GM21737 (cell line): Measurements from ENCODE around the gene NCF1.
A peak's percentile ranks its signal among the peaks of the same experiment; 100 is the strongest.
"Not testable (repeated sequence)": the region's sequence is repeated elsewhere in the genome, so short reads cannot be mapped to it uniquely, and the experiment has no call there.

Source experiments
- ATAC-seq: cut with Tn5 transposase; IDR thresholded peaks from one replicate; pipeline ENCODE4 v1.9.1; 2021; ENCODE audit warnings: mild to moderate bottlenecking, moderate library complexity; ENCODE audit not compliant: unreplicated experiment

Gene NCF1

GRCh38 chr7:74783595-74783994, 9.8 kb downstream of the NCF1 start:
- not testable (repeated sequence) for ATAC-seq

DNA sequence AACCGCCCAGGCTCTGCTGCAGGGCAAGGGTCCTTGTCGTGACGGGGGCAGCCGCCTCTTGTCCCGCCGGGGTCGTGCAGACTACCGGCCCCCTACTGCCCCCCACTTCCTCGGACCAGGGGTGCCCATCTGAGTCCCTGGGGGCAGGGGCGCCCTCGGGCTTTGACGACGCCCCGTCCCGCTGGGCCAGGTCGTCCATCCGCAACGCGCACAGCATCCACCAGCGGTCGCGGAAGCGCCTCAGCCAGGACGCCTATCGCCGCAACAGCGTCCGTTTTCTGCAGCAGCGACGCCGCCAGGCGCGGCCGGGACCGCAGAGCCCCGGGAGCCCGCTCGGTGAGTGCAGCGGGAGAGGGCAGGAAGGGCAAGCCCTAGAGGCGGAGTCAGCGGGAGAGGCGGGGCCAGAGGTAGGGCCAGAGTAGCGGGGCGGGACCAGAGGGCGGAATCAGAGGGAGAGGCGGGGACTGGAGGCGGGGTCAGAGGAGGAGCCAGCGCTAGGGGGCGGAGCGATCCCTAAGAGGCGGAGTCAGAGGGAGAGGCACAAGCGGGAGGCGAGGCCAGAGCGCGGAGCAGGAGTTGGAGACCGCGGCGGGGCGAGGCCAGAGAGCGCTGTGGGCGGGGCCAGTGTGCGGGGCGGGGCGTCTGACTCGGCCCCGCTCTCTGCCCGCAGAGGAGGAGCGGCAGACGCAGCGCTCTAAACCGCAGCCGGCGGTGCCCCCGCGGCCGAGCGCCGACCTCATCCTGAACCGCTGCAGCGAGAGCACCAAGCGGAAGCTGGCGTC, 14.7 kb downstream of the NCF1 start:
- peak; percentile 86 for ATAC-seq

DNA sequence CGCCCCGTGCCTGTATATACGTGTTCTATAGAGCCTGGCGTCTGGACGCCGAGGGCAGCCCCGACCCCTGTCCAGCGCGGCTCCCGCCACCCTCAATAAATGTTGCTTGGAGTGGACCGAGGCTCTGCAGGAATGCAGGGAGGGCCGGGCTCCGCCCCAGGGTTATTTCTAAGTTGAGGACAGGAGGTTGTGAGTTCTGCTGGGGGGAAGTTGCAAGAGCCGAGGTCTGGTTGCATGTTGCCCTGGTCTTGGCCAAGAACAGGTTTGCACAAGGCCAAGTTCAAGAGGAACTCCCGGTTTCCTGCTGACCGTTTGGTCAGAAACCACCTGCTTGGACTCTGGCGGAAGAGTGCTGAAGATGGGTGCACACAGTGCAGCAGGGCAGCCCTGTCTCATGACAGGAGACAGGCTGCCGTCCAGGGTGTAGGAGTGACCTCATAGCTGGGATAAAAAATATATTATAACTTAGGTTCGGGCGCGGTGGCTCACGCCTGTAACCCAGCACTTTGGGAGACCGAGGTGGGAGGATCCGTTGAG, 15.5 kb downstream of the NCF1 start:
- ATAC-seq = not testable (repeated sequence)

DNA sequence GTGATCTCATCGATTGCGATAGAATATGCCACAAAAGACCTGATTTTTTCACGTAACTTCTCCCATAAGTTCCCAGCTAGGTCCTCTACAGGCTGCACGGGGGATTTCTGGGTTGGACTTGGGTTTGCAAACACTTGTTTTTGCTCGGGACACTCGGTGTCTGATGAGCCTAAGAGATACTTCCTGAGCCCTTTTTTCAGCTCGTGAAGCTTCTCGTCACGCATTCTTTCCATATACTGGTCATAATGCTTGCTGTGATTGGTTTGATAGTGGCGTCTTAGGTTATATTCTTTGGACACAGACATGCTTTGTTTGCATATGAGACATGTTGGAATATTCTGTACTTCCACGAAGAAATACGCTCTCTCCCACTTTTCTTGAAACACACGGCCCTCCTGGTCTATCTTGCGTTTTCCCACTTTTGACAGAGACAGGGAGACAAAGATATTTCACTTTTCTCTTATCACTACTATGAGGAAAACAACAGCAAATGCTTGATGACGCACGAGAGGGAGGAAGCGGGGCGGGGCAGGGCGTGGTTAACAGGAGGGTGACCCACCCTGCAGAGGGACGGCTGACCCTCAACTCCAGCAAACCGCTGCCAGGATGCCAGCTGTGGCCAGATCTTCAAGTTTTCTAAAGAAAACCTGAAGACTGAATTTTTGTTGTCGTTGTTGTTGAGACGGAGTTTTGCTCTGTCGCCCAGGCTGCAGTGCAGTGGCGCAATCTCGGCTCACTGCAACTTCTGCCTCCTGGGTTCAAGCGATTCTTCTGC, 24.2 kb downstream of the NCF1 start:
- not testable (repeated sequence) for ATAC-seq

DNA sequence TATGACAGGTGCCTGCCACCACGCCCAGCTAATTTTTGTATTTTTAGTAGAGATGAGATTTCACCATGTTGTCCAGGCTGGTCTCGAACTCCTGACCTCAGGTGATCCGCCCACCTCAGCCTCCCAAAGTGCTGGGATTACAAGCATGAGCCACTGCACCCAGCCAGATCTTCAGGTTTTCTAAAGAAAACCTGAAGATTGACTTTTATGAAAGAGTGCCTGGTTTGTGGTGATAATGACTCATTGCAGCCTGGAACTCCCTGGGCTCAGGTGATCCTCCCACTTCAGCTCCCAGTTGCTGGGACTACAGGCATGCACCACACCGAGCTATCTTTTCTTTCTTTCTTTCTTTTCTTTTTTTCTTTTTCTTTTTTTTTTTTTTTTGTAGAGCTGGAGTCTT, 24.8 kb downstream of the NCF1 start:
- not testable (repeated sequence) for ATAC-seq

GRCh38 chr7:74815882-74816281, 42.1 kb downstream of the NCF1 start:
- ATAC-seq = not testable (repeated sequence)

GRCh38 chr7:74820146-74820805, 46.5 kb downstream of the NCF1 start:
- peak; percentile 77 for ATAC-seq

DNA sequence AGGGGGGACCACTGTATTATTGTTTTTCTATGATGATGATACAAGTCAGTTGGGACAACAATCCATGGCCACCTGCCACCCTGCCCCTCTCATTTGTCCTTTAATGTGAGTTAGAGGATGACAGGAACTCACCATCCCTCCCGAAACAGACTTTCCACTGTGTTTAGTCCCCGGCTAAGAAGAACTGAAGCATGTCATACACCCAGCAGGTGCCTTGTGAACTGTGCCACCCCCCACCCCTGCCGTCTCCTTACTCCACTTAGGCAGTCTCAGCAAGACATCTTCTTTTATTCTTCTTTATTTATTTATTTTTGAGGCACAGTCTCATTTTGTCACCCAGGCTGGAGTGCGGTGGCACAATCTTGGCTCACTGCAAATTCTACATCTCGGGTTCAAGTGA, 47.4 kb downstream of the NCF1 start:
- ATAC-seq = not testable (repeated sequence)

DNA sequence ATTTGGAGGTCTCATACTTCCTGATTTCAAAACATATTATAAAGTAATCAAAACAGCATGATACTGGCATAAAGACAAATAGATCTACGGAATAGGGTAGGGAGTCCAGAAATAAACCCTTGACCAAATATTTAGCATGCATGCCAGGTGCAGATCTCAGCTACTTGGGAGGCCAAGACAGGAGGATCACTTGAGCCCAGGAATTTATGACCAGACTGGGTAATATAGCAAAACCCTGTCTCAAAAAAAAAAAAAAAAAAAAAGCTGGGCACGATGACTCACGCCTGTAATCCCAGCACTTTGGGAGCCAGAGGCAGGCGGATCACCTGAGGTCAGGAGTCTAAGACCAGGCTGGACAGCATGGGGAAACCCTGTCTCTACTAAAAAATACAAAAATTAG, 56.1 kb downstream of the NCF1 start:
- ATAC-seq = not testable (repeated sequence)

DNA sequence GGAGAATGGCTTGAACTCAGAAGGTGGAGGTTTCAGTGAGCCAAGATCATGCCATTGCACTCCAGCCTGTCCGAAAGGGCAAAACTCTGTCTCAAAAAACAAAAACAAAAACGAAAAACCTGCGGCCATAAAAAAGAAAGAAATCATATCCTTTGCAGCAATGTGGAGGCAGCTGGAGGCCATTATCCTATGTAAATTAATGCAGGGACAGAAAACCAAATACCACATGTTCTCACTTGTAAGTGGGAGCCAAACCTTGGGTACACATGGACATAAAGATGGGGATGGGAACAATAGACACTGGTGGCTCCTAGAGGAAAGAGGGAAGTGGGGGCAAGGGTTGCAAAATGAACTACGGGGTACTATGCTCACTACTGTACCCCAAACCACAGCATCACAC, 56.6 kb downstream of the NCF1 start:
- ATAC-seq = not testable (repeated sequence)
